Measurements from ENCODE around the gene LEMD2.

DNA sequence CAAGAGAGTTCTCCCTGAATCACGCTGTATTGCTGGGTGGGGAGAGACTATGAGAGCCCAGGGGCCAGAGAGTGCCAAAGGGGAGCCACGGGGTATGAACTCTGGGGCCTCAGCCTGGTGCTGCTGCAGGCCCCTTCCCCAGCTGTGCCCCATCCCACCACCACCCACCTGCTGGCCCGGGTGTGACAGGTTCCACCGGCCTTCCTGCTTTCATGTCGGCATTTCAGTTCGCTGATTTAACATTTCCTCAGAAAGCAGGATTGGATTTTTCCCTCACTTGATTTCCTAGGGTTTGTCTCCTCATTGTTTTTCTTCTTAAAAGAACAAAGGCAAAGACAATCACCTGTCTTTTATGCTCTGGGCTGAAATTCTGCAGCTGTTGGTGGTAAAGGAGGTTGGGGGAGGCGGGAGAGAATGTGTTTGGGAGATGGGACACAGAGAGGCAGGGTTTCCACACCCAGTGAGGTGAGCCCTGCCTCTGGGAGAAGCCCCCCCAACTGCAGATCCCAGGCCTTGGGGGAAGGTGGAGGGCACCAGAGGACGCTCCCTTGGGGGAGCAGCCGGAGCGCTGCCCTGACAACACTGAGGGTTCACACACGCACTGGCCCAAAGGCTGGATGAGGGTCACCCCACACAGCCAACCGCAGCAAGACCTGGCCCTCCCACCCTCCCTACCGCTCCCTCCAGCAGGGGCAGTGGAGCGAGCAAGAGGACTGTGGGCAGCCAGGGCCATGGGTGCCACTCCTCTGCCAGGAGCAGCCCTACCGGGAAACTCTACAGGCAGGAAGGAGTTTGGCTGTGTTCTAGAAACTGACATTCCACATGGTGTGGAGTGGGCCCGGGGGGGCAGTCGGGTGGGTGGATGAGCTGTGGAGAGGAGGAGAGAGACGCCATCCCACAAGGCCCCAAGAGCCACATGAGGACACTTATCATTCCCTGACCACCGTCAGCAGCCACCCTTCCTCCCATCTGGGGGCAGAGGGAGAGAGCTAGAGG is 25.4 kb upstream of the LEMD2 start:
- TF ChIP-seq EZH2 (IDR thresholded peaks at IDR 0.05; ENCODE audit: borderline replicate concordance, low read length), result no peak
- TF ChIP-seq, protein P1, sequence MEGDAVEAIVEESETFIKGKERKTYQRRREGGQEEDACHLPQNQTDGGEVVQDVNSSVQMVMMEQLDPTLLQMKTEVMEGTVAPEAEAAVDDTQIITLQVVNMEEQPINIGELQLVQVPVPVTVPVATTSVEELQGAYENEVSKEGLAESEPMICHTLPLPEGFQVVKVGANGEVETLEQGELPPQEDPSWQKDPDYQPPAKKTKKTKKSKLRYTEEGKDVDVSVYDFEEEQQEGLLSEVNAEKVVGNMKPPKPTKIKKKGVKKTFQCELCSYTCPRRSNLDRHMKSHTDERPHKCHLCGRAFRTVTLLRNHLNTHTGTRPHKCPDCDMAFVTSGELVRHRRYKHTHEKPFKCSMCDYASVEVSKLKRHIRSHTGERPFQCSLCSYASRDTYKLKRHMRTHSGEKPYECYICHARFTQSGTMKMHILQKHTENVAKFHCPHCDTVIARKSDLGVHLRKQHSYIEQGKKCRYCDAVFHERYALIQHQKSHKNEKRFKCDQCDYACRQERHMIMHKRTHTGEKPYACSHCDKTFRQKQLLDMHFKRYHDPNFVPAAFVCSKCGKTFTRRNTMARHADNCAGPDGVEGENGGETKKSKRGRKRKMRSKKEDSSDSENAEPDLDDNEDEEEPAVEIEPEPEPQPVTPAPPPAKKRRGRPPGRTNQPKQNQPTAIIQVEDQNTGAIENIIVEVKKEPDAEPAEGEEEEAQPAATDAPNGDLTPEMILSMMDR (conservative IDR thresholded peaks at IDR 0.05 in 1 of 2, IDR thresholded peaks at IDR 0.05 in 1 of 2; ENCODE audit: extremely low read depth in 1 of 2, insufficient read depth in 1 of 2, low read depth in 1 of 2, low read length in 2 of 2), result no peak

Measured in mammary epithelial cell (primary cell).